Astrocyte (in vitro differentiated cells and primary cell): ENCODE measurements around the gene CCR6.

Experiments used
- EZH2 ChIP-seq: IDR thresholded peaks from 2 replicates; pipeline ENCODE4 v1.6.1; 2012; ENCODE audit warnings: mild to moderate bottlenecking, low read length, inconsistent platforms; ENCODE audit not compliant: insufficient read depth
- TF ChIP-seq, protein P1 (sequence below): IDR thresholded peaks from 2 replicates; pipeline ENCODE4 v1.5.1; 2011; ENCODE audit warnings: low read depth, mild to moderate bottlenecking, inconsistent platforms, low read length, moderate library complexity; ENCODE audit not compliant: insufficient read depth

DNA sequence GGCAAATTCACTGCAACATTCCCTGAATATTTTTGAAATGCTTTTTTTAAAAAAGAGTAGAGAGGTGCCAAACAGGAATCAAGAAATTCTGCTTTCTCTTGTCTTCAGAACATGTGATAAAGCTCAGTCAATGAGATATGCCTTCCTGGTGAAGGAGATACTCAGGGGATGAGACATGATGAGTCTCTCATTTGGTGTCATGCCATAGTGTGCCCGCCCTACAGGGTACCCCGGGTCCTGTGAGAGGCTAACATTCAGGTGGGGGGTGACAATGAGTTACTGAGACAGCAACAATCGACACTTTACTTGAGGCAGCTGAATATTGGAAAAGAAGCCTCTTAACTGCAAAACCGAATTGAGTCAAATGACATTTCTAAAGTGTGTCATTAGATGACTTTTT is 6.7 kb downstream of the CCR6 start:
- TF ChIP-seq, protein P1, sequence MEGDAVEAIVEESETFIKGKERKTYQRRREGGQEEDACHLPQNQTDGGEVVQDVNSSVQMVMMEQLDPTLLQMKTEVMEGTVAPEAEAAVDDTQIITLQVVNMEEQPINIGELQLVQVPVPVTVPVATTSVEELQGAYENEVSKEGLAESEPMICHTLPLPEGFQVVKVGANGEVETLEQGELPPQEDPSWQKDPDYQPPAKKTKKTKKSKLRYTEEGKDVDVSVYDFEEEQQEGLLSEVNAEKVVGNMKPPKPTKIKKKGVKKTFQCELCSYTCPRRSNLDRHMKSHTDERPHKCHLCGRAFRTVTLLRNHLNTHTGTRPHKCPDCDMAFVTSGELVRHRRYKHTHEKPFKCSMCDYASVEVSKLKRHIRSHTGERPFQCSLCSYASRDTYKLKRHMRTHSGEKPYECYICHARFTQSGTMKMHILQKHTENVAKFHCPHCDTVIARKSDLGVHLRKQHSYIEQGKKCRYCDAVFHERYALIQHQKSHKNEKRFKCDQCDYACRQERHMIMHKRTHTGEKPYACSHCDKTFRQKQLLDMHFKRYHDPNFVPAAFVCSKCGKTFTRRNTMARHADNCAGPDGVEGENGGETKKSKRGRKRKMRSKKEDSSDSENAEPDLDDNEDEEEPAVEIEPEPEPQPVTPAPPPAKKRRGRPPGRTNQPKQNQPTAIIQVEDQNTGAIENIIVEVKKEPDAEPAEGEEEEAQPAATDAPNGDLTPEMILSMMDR: no peak
- TF ChIP-seq EZH2: no peak
